GM04503 (cell line): ENCODE results near the gene CYP2J2.
"Not testable (repeated sequence)": the region's sequence is repeated elsewhere in the genome, so short reads cannot be mapped to it uniquely, and the experiment has no call there.

Experiments used
- DNase-seq: peaks from one replicate; pipeline ENCODE4 v3.0.0-alpha.2; 2012; ENCODE audit warnings: low read depth

CYP2J2 gene

GRCh38 chr1:59919746-59920145 lies 6.8 kb downstream of the CYP2J2 start:
- DNase-seq: no peak

GRCh38 chr1:59917785-59918180 lies 8.8 kb downstream of the CYP2J2 start:
- DNase-seq: no peak

GRCh38 chr1:59917026-59917784 lies 9.4 kb downstream of the CYP2J2 start:
- DNase-seq: no peak

- DNase-seq: no peak
Measured at GRCh38 chr1:59915516-59915915, 11.1 kb downstream of the CYP2J2 start.

GRCh38 chr1:59914791-59915286 lies 11.7 kb downstream of the CYP2J2 start:
- not testable (repeated sequence) for DNase-seq

- DNase-seq: no peak
Measured at GRCh38 chr1:59908682-59909081, 17.9 kb downstream of the CYP2J2 start.

DNA sequence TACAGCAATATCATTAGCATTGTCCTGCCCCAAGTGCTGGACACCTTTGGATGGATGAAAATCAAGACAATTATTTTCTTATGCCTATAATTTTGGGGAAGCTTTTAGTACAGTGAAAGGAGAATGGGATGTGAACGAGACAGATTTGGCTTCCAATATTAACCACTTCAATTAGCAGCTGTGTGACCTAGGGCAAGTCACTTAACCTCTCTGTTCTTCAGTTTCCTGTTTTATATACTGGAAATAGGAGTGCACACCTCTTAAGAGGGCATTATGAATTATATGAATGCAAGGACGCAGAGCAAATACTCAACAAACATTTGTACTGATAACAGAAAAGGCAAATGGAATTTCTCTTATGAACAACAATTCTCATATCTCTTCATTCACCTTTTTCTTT lies 18.5 kb downstream of the CYP2J2 start:
- no peak for DNase-seq

DNA sequence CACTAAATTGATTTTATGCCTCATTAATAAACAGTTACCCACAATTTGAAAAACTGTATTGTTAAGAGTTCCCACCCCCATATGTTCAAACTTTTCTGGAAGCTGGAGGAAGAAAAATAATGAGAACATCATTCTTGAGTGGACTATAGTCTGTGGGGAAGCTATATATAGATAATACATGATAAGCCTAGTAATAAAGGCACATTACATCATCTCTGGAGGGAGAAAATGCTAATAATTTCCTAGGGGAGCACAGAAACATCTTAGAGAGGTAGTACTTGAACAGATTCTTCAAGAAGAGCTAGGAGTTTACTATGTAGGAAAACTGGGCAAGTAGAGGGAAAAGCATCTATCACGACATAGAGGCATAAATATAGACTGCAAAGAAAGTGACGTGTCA lies 19.6 kb downstream of the CYP2J2 start:
- no peak for DNase-seq

DNA sequence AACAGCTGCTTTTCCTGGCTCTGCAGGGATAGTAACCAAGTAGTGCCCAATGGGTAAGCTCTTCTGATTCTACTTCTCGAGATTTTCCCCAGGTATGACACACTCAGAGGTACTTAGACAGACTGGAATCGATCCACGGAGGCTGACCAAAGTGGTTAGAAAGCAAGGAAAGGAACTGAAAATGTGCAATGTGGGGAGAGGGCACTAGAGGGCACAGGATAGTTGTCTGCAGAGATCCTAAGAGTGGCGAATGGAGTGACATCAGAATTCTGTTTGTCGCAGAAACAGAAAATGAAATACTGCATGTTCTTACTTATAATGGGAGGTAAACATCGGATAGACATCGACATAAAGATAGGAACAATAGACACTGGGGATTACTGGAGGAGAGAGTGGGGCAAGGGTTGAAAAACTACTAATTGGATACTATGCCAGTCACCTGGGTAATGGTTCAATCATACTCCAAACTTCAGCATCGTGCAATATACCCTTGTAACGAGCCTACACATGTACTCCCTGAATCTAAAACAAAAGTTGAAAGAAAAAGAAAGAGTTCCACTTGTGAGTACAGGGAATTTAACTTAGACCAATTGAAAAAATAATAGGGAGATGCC lies 23.3 kb downstream of the CYP2J2 start:
- no peak for DNase-seq

DNA sequence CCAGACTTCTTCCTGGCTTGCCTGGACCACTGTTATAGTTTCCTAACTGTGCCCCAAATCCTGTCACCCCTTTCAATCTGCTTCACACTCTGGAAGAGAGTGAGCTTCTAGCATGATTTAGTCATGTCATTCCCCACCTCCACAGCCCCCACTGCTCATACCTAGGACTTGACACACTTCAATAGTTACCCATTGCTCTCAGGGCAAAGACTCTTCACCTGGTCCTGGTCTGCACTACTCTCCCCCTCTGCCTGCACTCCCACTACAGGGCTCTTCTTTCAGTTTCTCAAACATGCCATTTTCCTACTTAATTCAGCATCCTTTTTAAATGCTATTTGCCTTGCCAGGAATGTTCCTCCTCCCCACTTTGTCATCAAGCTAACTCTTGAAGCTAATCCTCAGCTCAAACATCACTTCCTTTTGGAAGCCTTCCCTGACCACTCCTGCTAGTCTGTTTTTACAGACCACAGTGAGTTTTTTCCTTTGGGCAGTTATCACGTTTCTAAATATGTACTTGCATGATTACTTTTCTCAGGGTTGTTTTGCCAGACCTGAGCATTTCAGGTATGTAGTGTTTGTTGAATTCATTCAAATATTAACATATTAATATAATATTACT lies 24.7 kb downstream of the CYP2J2 start:
- no peak for DNase-seq

- no peak for DNase-seq
Measured at GRCh38 chr1:59900640-59901039, 25.9 kb downstream of the CYP2J2 start.

DNA sequence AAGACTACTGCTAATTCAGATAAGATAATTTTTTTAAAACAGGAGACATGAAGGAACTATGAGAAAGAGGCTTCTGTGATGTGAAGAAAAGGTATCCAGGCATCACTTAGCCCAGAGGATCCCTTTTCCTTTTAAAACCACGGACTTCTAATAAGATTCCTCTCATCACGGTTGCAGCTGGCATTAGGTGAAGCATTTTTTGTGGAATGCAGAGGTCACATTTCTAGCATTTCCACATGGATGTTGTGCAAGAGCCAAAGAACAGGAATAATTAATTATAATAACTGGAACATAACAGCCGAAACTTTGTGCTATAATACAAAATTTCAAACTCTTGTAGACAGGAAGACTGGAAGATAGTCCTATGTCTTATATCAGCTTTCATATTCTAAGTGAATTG lies 27.6 kb downstream of the CYP2J2 start:
- DNase-seq: no peak

DNA sequence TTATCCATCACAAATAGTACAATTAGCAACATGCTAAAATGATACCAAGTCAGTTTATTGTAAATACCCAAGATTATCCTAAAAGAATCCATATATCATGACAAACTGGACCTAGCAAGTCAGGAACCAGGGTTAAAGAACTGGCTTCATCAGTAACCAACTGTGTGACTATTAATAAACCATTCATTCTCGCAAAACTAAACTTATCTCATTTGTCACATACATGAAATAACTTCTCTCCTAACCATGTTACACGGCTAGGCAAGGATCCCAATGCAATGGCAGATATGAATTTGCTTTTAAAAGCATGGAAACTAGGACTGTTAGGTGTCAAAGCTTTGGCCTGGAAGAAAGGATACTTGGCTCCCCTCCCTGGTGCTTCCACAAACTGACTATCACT lies 29.4 kb downstream of the CYP2J2 start:
- DNase-seq: no peak

GRCh38 chr1:59892841-59893811 lies 33.4 kb downstream of the CYP2J2 start:
- DNase-seq: no peak

DNA sequence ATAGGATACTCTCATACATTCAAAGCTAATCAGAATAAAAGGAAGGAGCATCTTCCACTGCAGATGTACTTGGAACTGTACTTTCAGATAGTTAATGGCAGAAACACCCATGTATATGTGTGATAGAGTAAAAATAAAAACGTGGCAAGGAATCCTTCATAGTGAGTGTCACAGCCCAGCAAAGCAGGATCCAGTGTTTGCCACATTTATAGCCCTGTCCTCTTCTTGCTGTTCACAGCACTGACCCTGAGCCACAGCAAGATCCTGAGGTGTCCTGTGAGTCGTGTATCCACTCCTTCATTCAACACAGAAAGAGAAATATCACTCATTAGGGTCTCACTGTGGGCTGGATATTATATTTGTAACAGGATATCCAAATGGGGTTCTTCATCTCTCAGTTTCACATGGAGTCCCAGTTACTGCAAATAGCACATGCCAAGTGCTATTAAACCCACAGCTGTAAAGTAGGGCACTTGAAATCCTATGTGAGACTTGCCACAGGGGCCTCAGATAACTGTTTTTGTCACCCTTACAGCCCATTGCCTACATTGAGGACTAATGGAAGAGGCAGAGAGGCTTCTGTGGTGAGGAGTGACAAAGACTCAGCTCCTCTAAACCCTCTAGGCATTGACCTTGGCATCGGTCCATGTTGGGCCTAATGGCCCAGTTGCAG lies 41.3 kb downstream of the CYP2J2 start:
- no peak for DNase-seq

DNA sequence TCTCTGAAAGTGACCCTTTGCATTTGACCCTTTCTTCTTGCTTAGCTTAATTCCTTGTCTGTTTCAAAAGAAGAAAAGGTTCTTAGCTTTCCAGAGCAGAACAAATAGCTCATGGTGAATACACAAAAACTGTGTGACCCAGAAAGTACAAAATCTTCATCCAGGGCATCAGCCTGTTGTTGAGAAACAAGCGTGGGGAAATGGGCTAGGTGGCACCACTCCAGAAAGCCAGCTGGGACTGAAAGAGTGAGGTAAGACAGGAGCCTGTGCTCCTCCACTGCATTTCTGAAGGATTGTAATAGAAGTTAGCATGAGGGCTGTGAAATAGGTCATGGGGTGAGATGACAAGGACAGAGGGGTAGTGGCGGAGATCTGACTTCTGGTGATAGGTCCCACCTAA lies 45.8 kb downstream of the CYP2J2 start:
- DNase-seq: no peak

- DNase-seq: no peak
Measured at GRCh38 chr1:59879996-59880505, 46.5 kb downstream of the CYP2J2 start.

GRCh38 chr1:59879574-59879973 lies 47.0 kb downstream of the CYP2J2 start:
- DNase-seq: peak; percentile 6

DNA sequence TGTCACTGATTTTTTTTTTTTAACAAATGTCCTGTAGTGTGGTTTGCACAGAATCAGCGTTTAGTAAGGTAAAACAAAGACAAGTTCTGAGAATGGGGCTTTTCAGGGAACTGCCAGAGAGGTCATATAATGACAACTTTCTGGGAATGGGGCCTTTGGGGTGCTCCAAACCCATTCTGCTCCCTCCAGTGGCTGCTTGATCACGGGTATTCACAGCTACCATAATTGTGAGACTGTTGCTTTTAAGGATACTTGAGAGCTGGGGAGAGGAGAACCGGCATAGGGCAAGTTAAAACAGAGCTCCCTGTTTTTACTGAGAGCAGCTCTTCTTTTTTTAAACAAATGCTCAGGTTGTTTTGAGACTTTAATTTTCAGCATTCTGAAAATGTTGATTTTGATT lies 48.2 kb downstream of the CYP2J2 start:
- no peak for DNase-seq

- DNase-seq: no peak
Measured at GRCh38 chr1:59877108-59877682, 49.4 kb downstream of the CYP2J2 start.

DNA sequence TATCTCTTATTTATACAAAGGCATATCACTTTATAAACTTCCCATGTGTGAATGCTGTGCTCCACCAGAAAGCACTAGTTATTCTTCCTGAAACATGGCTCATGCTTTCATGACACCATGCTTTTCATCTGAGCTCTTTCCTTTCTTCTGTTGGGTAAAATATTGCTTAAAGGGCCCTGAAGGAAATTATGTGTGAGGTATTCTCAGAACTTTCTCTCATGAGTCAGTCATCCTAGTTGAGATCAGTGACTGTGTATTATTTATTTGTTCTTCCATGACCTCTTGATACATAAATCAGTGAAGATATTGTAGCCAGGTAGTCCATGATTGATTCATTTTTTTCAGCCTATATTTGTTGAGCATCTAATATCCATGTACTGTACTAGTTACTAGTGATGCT lies 54.8 kb downstream of the CYP2J2 start:
- no peak for DNase-seq
